ENCODE results near the gene DENND2D. TPM values are rescaled to one million over a fixed set of nuclear protein-coding genes. Genes with fewer than 3 reads are reported as not detected.

Gene DENND2D
- total and polyA plus RNA-seq, 9 of the 15 experiments (the other 6 are each of a cell fraction or from before 2014, with no cell fraction given): 0.08 to 0.44 (median 0.13) TPM; not detected in 6

DNA sequence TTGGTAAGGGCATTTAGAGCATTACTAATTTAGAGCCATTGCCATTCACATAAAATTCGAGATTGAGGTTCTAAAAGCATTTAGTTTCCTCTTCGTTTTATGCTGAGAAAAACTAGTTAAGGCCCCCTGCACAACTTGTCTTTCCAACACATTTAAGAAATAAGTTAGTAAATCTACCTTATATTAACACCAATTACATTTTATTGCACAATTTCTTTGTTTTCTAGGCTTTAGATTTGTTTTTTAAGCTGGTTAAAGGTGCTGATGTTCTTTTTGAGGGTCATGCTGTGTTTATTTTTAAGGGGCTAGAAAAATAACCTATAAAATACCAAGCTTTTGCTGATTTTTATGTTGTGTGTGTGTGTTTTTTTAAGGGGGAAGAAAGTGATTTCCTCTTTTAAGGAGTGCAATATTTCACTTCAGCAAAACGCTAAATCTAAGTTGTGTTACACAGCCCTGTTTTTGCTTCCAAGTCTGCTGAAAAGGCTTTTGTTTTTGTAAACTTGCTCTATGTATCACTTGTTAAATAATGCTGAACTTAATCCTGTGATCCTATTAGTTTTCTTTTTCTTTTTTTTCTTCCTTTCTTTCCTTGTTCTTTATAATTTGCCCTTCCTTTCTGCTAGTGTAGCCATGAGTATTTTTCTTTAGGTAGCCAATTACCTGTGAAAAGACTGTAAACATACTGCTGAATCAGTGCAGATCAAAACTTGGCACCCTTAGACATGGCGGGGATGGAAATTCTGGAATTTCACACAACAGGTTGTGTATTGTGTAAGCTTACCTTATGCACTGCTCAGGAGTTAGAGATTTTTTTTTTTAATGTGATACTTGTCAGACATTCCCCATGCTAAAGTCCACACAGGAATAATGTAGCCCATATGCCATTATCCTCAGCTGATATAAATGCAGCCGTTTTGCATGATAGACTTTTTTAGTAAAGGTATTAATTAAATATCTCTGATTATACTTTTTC is 58.9 kb downstream of the DENND2D start:
- no peak for ATAC-seq
- no peak for DNase-seq (ENCODE audit: extremely low read depth in 1 of 4, low spot score in 3 of 4)
- ChIA-PET CTCF (ENCODE audit: low intra/inter-chr PET ratio) (no interaction called here), POLR2A (interaction anchor here (0.6 to 2.8 kb wide), 6 partner anchors 8 to 523 kb away, joined by 3 to 13 read pairs (median 6); no protein-coding TSS in a partner anchor)
- Histone ChIP-seq H3K4me1 (replicated peaks in 1 of 2; ENCODE audit: control insufficient read depth in 2 of 2, insufficient read depth in 2 of 2, low read length in 2 of 2) (peaks cover 8 to 18% of the 10 kb centered on the region in 2 experiments; a peak in 4 of 5 replicates), H3K27ac (ENCODE audit: extremely low read depth, low read depth, low read length) (peak overlapping the region; percentile 93; the same call in 1 of the 3 replicates), H3K9ac (ENCODE audit: insufficient read depth in 1 of 2, low read depth in 2 of 2, low read length in 2 of 2) (peak overlapping the region in 1 of 2 experiments; percentile 91; a peak in 2 of 4 replicates), H3K36me3 (ENCODE audit: control insufficient read depth, insufficient read depth, low read length) (peaks cover 19% of the 10 kb centered on the region; the same call in 2 of the 3 replicates), H4K20me1 (replicated peaks; ENCODE audit: control insufficient read depth, insufficient read depth, low read length) (peaks cover 10% of the 10 kb centered on the region; the same call in 1 of the 2 replicates), H3K9me1 (ENCODE audit: control insufficient read depth, insufficient read depth, low read length) (no peaks in the 10 kb centered on the region), H2AFZ (ENCODE audit: low read depth, low read length) (no peak overlapping the region), H3K4me3 (peak overlapping the region; percentile 88), H3K27me3 (ENCODE audit: control insufficient read depth in 2 of 2, insufficient read depth in 2 of 2, low read length in 2 of 2) (no peaks in the 10 kb centered on the region), H3K79me2 (ENCODE audit: control insufficient read depth, insufficient read depth, low read length) (peaks cover 90% of the 10 kb centered on the region), H3K4me2 (ENCODE audit: insufficient read depth, low read length) (peak overlapping the region; percentile 100), H3K9me3 (replicated peaks; ENCODE audit: control insufficient read depth, insufficient read depth, low read depth, low read length) (no peaks in the 10 kb centered on the region)
- intact Hi-C loops (cut with micrococcal nuclease) (no loop called here), in situ Hi-C loops (cut with MboI) (no loop called here)
- BruUV-seq (replicated peaks): no TSS peak
- 17% methylated on average over 5 of the region's 5 CpGs for WGBS (ENCODE audit: insufficient coverage, low coverage, missing lambda C conversion rate)
- FAIRE-seq: peak; percentile 60
- TF ChIP-seq TFAM (CRISPR knock-in tag; conservative IDR thresholded peaks at IDR 0.05): no peak
- 0 out of 2 replicates have a peak, but pooled peaks have one; percentile 15 for TF ChIP-seq ELF1 (tag; IDR thresholded peaks at IDR 0.05)
- peak; percentile 18; the same call in 1 of the 2 replicates for TF ChIP-seq C11orf30 (IDR thresholded peaks at IDR 0.05; ENCODE audit: low read depth)
- peak; percentile 13; the same call in 1 of the 2 replicates for TF ChIP-seq ZNF316 (IDR thresholded peaks at IDR 0.05)
- no peak for TF ChIP-seq PPARD (CRISPR knock-in tag; IDR thresholded peaks at IDR 0.05)
- TF ChIP-seq, protein P1, sequence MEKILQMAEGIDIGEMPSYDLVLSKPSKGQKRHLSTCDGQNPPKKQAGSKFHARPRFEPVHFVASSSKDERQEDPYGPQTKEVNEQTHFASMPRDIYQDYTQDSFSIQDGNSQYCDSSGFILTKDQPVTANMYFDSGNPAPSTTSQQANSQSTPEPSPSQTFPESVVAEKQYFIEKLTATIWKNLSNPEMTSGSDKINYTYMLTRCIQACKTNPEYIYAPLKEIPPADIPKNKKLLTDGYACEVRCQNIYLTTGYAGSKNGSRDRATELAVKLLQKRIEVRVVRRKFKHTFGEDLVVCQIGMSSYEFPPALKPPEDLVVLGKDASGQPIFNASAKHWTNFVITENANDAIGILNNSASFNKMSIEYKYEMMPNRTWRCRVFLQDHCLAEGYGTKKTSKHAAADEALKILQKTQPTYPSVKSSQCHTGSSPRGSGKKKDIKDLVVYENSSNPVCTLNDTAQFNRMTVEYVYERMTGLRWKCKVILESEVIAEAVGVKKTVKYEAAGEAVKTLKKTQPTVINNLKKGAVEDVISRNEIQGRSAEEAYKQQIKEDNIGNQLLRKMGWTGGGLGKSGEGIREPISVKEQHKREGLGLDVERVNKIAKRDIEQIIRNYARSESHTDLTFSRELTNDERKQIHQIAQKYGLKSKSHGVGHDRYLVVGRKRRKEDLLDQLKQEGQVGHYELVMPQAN (IDR thresholded peaks at IDR 0.05; ENCODE audit: borderline replicate concordance): 0 out of 2 replicates have a peak, but pooled peaks have one; percentile 44
- TF ChIP-seq SPI1 (IDR thresholded peaks at IDR 0.05; ENCODE audit: borderline replicate concordance, low read depth, low read length): peak; percentile 9; the same call in 1 of the 2 replicates
- TF ChIP-seq, protein P2, sequence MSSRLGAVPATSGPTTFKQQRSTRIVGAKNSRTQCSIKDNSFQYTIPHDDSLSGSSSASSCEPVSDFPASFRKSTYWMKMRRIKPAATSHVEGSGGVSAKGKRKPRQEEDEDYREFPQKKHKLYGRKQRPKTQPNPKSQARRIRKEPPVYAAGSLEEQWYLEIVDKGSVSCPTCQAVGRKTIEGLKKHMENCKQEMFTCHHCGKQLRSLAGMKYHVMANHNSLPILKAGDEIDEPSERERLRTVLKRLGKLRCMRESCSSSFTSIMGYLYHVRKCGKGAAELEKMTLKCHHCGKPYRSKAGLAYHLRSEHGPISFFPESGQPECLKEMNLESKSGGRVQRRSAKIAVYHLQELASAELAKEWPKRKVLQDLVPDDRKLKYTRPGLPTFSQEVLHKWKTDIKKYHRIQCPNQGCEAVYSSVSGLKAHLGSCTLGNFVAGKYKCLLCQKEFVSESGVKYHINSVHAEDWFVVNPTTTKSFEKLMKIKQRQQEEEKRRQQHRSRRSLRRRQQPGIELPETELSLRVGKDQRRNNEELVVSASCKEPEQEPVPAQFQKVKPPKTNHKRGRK (tag; IDR thresholded peaks at IDR 0.05): no peak
- TF ChIP-seq, protein P3, sequence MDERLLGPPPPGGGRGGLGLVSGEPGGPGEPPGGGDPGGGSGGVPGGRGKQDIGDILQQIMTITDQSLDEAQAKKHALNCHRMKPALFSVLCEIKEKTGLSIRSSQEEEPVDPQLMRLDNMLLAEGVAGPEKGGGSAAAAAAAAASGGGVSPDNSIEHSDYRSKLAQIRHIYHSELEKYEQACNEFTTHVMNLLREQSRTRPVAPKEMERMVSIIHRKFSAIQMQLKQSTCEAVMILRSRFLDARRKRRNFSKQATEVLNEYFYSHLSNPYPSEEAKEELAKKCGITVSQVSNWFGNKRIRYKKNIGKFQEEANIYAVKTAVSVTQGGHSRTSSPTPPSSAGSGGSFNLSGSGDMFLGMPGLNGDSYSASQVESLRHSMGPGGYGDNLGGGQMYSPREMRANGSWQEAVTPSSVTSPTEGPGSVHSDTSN (CRISPR knock-in tag; IDR thresholded peaks at IDR 0.05; ENCODE audit: low read depth): no peak
- TF ChIP-seq, protein P3 (tag; conservative IDR thresholded peaks at IDR 0.05; ENCODE audit: low read depth): peak; percentile 28; the same call in 1 of the 2 replicates
- no peak for TF ChIP-seq CEBPG (CRISPR knock-in tag; IDR thresholded peaks at IDR 0.05)
- peak; percentile 32 to 64; a peak in 2 of 4 replicates for TF ChIP-seq CEBPG (tag; conservative IDR thresholded peaks at IDR 0.05 in 1 of 2, IDR thresholded peaks at IDR 0.05 in 1 of 2)
- TF ChIP-seq BMI1 (IDR thresholded peaks at IDR 0.05; ENCODE audit: low read length): no peak
- no peak for TF ChIP-seq SIN3B (IDR thresholded peaks at IDR 0.05; ENCODE audit: low read depth)
- no peak for TF ChIP-seq ZBTB1 (CRISPR knock-in tag; IDR thresholded peaks at IDR 0.05; ENCODE audit: borderline replicate concordance, low read depth)

All from K562 (cell line).